GM12874 (cell line): ENCODE results near the gene VPS8.

Source experiments
- TF ChIP-seq, protein P1 (sequence below): IDR thresholded peaks from 2 replicates; pipeline ENCODE4 v1.5.1; 2011; ENCODE audit warnings: low read depth, mild to moderate bottlenecking, control low read depth, low read length, moderate library complexity; ENCODE audit not compliant: insufficient read depth

Gene VPS8

DNA sequence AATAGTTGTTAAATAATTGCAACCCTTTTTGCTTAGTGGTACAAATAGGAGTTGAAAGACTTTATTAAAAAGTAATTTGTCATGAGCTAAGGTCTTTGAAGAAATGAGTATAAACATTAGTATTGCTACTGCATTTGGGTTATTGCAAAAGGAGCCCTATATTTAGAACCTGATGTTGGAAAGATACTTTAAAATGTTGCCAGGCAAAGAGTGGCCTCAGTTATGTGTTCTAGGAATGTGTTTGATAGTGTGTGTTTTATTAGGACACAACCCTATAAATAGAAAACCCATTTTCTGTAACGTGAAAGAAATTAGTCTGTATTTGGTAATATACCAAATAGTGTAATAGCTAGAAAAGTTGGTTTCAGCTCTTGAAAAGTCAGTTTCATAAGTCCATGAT lies 10.7 kb downstream of the VPS8 start:
- TF ChIP-seq, protein P1, sequence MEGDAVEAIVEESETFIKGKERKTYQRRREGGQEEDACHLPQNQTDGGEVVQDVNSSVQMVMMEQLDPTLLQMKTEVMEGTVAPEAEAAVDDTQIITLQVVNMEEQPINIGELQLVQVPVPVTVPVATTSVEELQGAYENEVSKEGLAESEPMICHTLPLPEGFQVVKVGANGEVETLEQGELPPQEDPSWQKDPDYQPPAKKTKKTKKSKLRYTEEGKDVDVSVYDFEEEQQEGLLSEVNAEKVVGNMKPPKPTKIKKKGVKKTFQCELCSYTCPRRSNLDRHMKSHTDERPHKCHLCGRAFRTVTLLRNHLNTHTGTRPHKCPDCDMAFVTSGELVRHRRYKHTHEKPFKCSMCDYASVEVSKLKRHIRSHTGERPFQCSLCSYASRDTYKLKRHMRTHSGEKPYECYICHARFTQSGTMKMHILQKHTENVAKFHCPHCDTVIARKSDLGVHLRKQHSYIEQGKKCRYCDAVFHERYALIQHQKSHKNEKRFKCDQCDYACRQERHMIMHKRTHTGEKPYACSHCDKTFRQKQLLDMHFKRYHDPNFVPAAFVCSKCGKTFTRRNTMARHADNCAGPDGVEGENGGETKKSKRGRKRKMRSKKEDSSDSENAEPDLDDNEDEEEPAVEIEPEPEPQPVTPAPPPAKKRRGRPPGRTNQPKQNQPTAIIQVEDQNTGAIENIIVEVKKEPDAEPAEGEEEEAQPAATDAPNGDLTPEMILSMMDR: no peak

DNA sequence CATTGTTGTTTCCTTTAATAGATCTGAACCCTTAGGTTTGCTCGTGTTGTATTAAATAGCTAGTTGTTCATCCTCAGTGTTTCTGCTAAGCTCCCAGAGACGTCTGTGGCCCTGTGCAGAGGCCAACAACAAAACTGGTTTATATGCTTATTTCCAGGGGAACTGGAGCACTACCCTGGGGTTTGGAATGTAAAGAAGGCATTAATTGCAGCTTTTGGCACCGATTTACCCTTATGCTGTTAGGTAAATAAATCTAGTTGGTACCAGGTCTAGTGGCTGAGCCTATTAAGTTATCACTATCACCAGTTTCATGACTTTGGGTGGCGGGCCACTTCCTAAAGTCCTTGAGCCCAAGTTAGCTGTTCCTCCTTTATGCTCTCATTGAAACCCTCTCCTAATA lies 12.0 kb downstream of the VPS8 start:
- TF ChIP-seq, protein P1: no peak

DNA sequence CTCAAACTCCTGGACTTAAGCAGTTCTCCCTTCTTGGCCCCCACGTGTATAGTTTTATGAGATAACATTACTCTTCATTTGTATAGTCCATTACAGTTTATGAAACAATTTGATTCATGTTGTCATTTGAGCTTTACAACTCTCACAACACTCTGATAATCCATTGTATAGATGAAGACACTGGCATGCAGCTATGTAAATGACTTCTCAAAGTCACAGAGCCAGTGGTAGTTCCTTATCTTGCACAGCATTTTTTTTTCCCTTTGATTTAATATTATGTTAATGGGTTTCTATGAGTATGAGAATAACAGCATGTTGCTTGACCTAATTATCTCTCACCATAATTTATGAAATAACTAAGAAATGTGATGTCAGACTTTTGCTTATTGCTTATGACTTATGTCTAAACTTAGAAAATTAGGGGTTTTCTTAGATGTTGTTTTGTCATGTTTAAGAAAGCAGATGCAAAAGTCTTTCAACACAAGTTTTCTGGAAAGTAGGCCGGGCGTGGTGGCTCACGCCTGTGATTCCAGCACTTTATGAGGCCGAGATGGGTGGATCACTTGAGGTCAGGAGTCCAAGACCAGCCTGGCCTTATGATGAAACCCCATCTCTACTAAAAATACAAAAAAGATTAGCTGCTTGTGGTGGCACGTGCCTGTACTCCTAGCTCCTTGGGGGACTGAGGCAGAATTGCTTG lies 13.3 kb downstream of the VPS8 start:
- TF ChIP-seq, protein P1: no peak

DNA sequence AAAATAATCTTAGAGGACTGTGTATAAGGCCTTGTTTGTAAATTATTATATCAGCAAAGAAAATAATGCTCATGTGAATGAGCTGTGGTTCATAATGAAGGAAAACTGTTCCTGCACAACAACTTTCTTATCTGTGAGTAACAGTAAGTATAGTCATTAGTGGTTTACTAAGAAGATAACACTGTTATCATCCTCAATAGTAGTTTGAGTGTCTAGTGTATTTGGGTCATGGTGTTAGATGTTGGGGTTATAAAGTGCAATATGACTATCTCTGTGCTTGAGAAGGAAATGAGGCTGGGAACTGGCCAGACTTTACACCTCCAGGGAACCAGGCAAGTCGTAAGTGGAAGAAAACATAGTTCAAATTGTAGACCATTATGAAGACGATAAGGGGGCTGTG lies 15.6 kb downstream of the VPS8 start:
- TF ChIP-seq, protein P1: no peak

DNA sequence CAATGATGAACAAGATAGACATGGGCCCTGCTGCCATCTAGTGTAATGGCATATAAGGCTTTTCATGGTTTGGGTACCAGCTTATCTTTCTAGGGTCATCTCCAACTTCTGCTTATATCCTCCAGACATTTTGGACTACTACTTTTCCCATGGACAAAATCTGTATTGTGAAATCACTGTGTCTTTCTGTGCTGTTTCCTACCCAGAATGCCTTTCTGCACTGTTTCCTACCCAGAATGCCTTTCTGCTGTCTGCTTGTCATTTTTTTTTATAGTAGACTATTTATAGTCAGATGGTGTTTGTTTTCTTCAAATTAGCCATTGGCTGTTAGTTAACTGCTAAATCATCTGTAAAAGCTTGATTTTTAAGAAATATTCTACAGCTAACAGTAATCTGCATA lies 20.1 kb downstream of the VPS8 start:
- TF ChIP-seq, protein P1: no peak

DNA sequence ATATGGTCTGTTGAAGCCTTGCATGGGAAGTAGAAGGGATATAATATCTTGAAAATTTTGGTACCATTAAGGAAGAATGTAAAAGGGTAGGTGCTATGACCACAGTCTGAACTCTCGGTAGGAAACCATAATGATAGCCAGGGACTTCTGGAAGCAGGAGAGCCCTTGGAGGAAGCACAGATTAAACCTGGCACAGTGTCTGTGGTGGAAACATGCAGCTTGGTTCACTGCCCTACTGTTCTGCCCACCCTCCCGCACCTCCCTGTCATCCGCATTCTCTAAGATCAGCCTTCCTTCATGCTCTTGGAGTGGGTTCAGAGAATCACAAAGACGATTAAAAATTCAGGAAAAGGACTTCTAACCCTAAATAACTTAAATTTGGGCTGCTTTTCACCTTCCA lies 20.9 kb downstream of the VPS8 start:
- TF ChIP-seq, protein P1: no peak

DNA sequence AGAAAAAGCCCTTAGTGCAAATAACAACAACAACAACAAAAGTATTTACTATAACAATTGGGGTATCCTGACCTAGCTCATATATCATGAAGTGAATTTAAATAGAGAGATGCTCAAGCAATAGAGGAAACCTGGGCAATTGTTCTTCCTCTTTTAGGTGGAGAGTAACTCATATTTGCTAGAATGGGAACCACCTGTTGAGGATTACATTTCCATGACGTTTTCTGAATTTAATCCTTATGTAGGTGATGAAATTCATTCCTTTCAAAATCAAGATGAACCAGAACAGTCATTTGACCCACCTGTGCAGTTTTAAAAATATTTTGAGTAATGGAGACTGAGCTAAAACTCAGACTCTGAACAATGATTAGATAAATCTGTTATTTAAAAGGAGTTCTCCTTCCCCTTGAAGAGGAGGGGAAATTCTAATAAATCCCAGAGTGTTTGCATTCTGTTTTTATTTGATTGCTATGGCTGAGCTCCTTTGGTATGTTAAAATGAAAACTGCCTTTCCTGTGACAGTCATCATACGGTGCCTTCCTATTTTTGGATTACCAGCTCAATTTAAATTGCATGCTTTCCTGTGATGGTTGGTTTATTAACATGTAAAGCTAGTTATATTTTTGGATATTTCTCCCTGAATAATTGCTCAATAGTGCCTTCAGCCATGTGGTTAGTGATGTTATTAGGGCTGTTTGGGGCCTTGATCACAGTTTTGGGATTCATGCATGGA lies 24.3 kb downstream of the VPS8 start:
- TF ChIP-seq, protein P1: no peak
